Uterus (tissue), 2 donors: Measurements from ENCODE around the gene RAI14.

Experiments
- POLR2A ChIP-seq, 2 donors: fragments of 450-650 bp; IDR thresholded peaks; one replicate each; pipeline ENCODE4 v1.6.1; 2016; ENCODE audit warnings: antibody characterized with exemption in 2 of 2, mild to moderate bottlenecking in 1 of 2, moderate library complexity in 1 of 2
- TF ChIP-seq, protein P1 (sequence below), 4 experiments: fragments of 200-600 bp in 2 of 4; fragments of 450-650 bp in 2 of 4; sonication (generic) in 2 of 4; IDR thresholded peaks; one replicate each; pipeline ENCODE4 v1.5.1; 2016 to 2019; ENCODE audit warnings: antibody characterized with exemption in 4 of 4, mild to moderate bottlenecking in 2 of 4, moderate library complexity in 1 of 4

- TF ChIP-seq, protein P1, sequence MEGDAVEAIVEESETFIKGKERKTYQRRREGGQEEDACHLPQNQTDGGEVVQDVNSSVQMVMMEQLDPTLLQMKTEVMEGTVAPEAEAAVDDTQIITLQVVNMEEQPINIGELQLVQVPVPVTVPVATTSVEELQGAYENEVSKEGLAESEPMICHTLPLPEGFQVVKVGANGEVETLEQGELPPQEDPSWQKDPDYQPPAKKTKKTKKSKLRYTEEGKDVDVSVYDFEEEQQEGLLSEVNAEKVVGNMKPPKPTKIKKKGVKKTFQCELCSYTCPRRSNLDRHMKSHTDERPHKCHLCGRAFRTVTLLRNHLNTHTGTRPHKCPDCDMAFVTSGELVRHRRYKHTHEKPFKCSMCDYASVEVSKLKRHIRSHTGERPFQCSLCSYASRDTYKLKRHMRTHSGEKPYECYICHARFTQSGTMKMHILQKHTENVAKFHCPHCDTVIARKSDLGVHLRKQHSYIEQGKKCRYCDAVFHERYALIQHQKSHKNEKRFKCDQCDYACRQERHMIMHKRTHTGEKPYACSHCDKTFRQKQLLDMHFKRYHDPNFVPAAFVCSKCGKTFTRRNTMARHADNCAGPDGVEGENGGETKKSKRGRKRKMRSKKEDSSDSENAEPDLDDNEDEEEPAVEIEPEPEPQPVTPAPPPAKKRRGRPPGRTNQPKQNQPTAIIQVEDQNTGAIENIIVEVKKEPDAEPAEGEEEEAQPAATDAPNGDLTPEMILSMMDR (IDR thresholded peaks at IDR 0.05): no peak
- TF ChIP-seq POLR2A (IDR thresholded peaks at IDR 0.05): no peak
These were observed 81.6 kb downstream of the RAI14 start for GRCh38 chr5:34737731-34738130.
